HEK293 (cell line): ENCODE results near the gene FAM234B.

Source experiments
- ZBTB1 ChIP-seq: fragments of 450-650 bp; formaldehyde crosslinking; IDR thresholded peaks from 2 replicates; pipeline ENCODE4 v1.5.1; 2016; ENCODE audit warnings: missing biosample characterization, missing genetic modification characterization
- TF ChIP-seq, protein P1 (sequence below): fragments of 450-650 bp; formaldehyde crosslinking; IDR thresholded peaks from 2 replicates; pipeline ENCODE4 v1.5.1; 2016; ENCODE audit warnings: missing biosample characterization, missing genetic modification characterization, borderline replicate concordance

DNA sequence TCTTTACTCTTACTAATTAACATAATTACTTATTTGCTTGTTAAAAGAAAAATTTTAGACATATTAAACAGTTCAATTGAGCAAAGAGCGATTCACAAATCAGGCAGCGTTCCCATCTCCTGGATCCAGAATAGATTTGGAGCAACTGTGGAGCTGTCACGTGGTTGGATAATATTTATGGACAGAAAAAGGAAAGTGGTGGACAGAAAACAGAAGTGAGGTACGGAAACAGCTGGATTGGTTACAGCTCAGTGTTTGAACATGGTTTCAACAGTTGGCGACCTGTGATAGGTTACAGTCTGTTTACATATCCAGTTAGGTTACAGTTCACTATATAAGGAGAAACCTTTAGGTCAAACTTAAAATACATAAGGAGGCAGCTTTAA, 19.7 kb upstream of the FAM234B start:
- TF ChIP-seq, protein P1, sequence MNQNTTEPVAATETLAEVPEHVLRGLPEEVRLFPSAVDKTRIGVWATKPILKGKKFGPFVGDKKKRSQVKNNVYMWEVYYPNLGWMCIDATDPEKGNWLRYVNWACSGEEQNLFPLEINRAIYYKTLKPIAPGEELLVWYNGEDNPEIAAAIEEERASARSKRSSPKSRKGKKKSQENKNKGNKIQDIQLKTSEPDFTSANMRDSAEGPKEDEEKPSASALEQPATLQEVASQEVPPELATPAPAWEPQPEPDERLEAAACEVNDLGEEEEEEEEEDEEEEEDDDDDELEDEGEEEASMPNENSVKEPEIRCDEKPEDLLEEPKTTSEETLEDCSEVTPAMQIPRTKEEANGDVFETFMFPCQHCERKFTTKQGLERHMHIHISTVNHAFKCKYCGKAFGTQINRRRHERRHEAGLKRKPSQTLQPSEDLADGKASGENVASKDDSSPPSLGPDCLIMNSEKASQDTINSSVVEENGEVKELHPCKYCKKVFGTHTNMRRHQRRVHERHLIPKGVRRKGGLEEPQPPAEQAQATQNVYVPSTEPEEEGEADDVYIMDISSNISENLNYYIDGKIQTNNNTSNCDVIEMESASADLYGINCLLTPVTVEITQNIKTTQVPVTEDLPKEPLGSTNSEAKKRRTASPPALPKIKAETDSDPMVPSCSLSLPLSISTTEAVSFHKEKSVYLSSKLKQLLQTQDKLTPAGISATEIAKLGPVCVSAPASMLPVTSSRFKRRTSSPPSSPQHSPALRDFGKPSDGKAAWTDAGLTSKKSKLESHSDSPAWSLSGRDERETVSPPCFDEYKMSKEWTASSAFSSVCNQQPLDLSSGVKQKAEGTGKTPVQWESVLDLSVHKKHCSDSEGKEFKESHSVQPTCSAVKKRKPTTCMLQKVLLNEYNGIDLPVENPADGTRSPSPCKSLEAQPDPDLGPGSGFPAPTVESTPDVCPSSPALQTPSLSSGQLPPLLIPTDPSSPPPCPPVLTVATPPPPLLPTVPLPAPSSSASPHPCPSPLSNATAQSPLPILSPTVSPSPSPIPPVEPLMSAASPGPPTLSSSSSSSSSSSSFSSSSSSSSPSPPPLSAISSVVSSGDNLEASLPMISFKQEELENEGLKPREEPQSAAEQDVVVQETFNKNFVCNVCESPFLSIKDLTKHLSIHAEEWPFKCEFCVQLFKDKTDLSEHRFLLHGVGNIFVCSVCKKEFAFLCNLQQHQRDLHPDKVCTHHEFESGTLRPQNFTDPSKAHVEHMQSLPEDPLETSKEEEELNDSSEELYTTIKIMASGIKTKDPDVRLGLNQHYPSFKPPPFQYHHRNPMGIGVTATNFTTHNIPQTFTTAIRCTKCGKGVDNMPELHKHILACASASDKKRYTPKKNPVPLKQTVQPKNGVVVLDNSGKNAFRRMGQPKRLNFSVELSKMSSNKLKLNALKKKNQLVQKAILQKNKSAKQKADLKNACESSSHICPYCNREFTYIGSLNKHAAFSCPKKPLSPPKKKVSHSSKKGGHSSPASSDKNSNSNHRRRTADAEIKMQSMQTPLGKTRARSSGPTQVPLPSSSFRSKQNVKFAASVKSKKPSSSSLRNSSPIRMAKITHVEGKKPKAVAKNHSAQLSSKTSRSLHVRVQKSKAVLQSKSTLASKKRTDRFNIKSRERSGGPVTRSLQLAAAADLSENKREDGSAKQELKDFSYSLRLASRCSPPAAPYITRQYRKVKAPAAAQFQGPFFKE (tag by site-specific recombination), result no peak
- no peak for TF ChIP-seq ZBTB1 (tag by site-specific recombination)
